Neuron (in vitro differentiated cells): ENCODE data around the gene PDLIM5.
"Not testable (repeated sequence)": the region's sequence is repeated elsewhere in the genome, so short reads cannot be mapped to it uniquely, and the experiment has no call there.

Experiments
- H2AFZ ChIP-seq: one replicate; pipeline ENCODE4 v1.6.1; 2013; ENCODE audit warnings: low read depth, mild to moderate bottlenecking, inconsistent platforms, low read length, moderate library complexity
- H3K27me3 ChIP-seq: one replicate; pipeline ENCODE4 v1.6.1; 2013; ENCODE audit warnings: low read length; ENCODE audit not compliant: insufficient read depth
- H3K36me3 ChIP-seq: one replicate; pipeline ENCODE4 v1.6.1; 2013; ENCODE audit warnings: low read length; ENCODE audit not compliant: insufficient read depth
- H3K4me1 ChIP-seq: one replicate; pipeline ENCODE4 v1.6.1; 2013; ENCODE audit warnings: low read length; ENCODE audit not compliant: insufficient read depth
- H3K4me3 ChIP-seq: 2 replicates; pipeline ENCODE4 v1.5.1; 2013; ENCODE audit warnings: mild to moderate bottlenecking, low read length, moderate library complexity
- H3K9me3 ChIP-seq: one replicate; pipeline ENCODE4 v1.6.1; 2013; ENCODE audit warnings: low read length

The PDLIM5 gene

DNA sequence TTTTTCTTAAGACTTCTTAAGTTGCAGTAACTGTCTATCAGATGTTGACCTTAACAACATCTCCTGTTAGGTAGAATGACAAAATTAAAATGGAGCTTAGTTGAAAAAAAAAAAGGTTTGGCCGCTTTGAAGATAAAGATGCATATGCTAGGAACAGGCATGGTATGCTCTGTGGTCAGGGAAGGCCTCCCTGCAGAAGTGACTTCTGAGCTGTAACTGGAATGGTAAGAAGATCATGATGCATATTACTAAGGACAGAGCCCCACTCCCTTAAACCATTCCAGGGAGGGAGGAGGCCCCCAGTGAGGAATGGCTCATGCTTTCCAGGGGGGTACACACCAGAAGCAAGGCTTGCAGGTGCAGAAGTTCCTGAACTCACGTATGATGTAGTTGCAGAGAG is 43.7 kb downstream of the PDLIM5 start:
- H3K9me3 ChIP-seq: peaks cover 7% of the 10 kb centered on the region
- no peaks in the 10 kb centered on the region for H3K27me3 ChIP-seq
- H3K36me3 ChIP-seq: peaks cover 2% of the 10 kb centered on the region
- H2AFZ ChIP-seq: no peak overlapping the region
- H3K4me1 ChIP-seq: no peaks in the 10 kb centered on the region
- H3K4me3 ChIP-seq: no peak overlapping the region

GRCh38 chr4:94497690-94498089 is 45.9 kb downstream of the PDLIM5 start:
- Histone ChIP-seq H3K36me3 (peaks cover 2% of the 10 kb centered on the region), H3K9me3 (peaks cover 7% of the 10 kb centered on the region), H3K4me1 (no peaks in the 10 kb centered on the region), H2AFZ (no peak overlapping the region), H3K4me3 (no peak overlapping the region), H3K27me3 (no peaks in the 10 kb centered on the region)

- H3K27me3 ChIP-seq: no peaks in the 10 kb centered on the region
- H3K4me3 ChIP-seq: no peak overlapping the region
- no peaks in the 10 kb centered on the region for H3K36me3 ChIP-seq
- H2AFZ ChIP-seq: no peak overlapping the region
- H3K4me1 ChIP-seq: no peaks in the 10 kb centered on the region
- peaks cover 7% of the 10 kb centered on the region for H3K9me3 ChIP-seq
Measured at GRCh38 chr4:94498502-94498901, 46.8 kb downstream of the PDLIM5 start.

GRCh38 chr4:94500685-94501084 is 48.9 kb downstream of the PDLIM5 start:
- no peak overlapping the region for H2AFZ ChIP-seq
- no peak overlapping the region for H3K4me3 ChIP-seq
- H3K36me3 ChIP-seq: no peaks in the 10 kb centered on the region
- no peaks in the 10 kb centered on the region for H3K27me3 ChIP-seq
- peaks cover 4% of the 10 kb centered on the region for H3K9me3 ChIP-seq
- no peaks in the 10 kb centered on the region for H3K4me1 ChIP-seq

- Histone ChIP-seq H3K36me3 (no peaks in the 10 kb centered on the region), H2AFZ (no peak overlapping the region), H3K4me1 (peaks cover 3% of the 10 kb centered on the region)
Measured at GRCh38 chr4:94504545-94504944, 52.8 kb downstream of the PDLIM5 start.

DNA sequence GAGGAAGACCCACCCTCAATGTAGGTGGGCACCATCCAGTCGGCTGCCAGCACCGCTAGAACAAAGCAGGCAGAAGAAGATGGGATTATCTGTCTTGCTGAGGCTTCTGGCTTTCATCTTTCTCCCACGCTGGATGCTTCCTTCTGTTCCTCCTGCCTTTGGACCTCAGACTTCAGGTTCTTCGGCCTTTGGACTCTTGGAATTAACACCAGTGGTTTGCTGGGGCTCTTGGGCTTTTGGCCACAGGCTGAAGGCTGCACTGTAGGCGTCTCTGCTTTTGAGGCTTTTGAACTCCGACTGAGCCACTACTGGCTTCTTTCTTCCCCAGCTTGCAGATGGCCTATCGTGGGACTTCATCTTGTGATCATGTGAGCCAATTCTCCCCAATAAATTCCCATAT is 55.1 kb downstream of the PDLIM5 start:
- Histone ChIP-seq H3K27me3 (no peaks in the 10 kb centered on the region), H3K4me1 (peaks cover 3% of the 10 kb centered on the region), H3K9me3 (peaks cover 3% of the 10 kb centered on the region), H2AFZ (no peak overlapping the region), H3K4me3 (no peak overlapping the region), H3K36me3 (no peaks in the 10 kb centered on the region)

More at GRCh38 chr4:94504545-94504944, 52.8 kb downstream of the PDLIM5 start:
- Histone ChIP-seq H3K9me3 (peaks cover 2% of the 10 kb centered on the region), H3K27me3 (no peaks in the 10 kb centered on the region), H3K4me3 (no peak overlapping the region)

- Histone ChIP-seq H3K36me3 (no peaks in the 10 kb centered on the region), H2AFZ (no peak overlapping the region), H3K4me3 (no peak overlapping the region), H3K4me1 (peaks cover 3% of the 10 kb centered on the region), H3K9me3 (peaks cover 4% of the 10 kb centered on the region), H3K27me3 (no peaks in the 10 kb centered on the region)
Measured at GRCh38 chr4:94507281-94507680, 55.5 kb downstream of the PDLIM5 start.

- H3K36me3 ChIP-seq: no peaks in the 10 kb centered on the region
- no peak overlapping the region for H3K4me3 ChIP-seq
- peaks cover 3% of the 10 kb centered on the region for H3K4me1 ChIP-seq
- H3K27me3 ChIP-seq: no peaks in the 10 kb centered on the region
- H2AFZ ChIP-seq: no peak overlapping the region
- peaks cover 6% of the 10 kb centered on the region for H3K9me3 ChIP-seq
Measured at GRCh38 chr4:94507708-94508107, 56.0 kb downstream of the PDLIM5 start.

DNA sequence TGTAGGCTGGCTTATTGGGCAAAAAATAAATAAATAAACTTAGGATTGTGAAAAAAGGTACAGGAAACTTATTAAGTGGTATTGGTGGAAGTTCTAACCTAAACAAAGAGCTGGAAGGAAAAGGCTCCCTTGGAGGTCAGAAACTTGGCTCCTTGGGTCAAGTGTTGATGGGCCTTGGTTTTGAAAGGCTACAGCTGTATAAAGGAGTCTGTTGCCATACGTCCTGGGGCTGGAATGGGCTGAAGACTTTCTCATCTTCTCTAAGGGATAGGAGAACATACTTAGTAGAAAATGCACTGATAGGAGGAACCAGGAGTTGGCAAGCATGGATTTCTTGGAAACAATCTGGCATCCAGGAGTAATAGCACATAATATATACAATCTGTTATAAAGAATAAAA is 56.6 kb downstream of the PDLIM5 start:
- Histone ChIP-seq H3K4me3 (no peak overlapping the region), H3K9me3 (peaks cover 6% of the 10 kb centered on the region), H2AFZ (no peak overlapping the region), H3K27me3 (no peaks in the 10 kb centered on the region), H3K4me1 (peaks cover 3% of the 10 kb centered on the region), H3K36me3 (no peaks in the 10 kb centered on the region)

- Histone ChIP-seq H3K9me3 (peaks cover 6% of the 10 kb centered on the region), H3K36me3 (no peaks in the 10 kb centered on the region), H3K4me3 (no peak overlapping the region), H2AFZ (no peak overlapping the region), H3K27me3 (no peaks in the 10 kb centered on the region), H3K4me1 (peaks cover 3% of the 10 kb centered on the region)
Measured at GRCh38 chr4:94508806-94509205, 57.1 kb downstream of the PDLIM5 start.

- H2AFZ ChIP-seq: no peak overlapping the region
- H3K27me3 ChIP-seq: no peaks in the 10 kb centered on the region
- no peaks in the 10 kb centered on the region for H3K36me3 ChIP-seq
- H3K4me1 ChIP-seq: peaks cover 3% of the 10 kb centered on the region
- H3K9me3 ChIP-seq: peaks cover 6% of the 10 kb centered on the region
- H3K4me3 ChIP-seq: no peak overlapping the region
Measured at GRCh38 chr4:94511591-94511990, 59.8 kb downstream of the PDLIM5 start.

DNA sequence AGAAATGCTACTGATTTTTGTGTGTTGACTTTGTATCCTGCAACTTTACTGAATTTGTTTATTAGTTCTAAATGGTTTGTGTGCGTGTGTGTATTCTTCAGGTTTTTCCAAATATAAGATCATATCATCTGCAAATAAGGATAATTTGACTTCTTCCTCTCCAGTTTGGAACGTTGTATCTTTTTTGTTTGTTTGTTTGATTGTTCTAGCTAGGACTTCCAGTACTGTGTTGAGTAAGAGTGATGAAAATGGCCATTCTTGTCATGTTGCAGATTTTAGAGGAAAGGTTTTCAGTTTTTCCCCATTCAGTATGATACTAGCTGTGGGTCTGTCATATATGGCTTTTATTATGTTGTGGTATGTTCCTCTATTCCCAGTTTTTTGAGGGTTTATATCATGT is 61.8 kb downstream of the PDLIM5 start:
- not testable (repeated sequence) for H3K4me1 ChIP-seq, H3K36me3 ChIP-seq, H2AFZ ChIP-seq, H3K27me3 ChIP-seq, H3K4me3 ChIP-seq, H3K9me3 ChIP-seq

DNA sequence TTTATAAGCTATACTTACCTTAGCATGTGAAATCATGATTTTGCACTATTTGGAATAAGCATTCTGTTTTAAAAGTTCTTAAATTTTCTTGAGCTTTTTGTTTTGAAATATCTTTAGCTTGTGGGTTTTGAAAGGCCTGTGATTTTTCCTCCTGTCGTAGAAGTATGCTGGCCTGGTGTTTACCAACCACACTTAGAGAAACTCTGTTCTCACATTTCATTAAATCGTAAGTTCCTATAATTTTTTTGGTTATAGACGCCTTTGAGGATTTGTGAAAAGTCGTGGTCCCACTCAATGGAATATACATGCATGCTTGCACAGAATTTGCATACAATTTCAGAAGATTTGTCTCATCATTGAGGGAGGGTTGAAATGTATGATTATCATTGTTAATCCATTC is 63.6 kb downstream of the PDLIM5 start:
- H3K4me1 ChIP-seq: no peaks in the 10 kb centered on the region
- no peaks in the 10 kb centered on the region for H3K36me3 ChIP-seq
- no peak overlapping the region for H2AFZ ChIP-seq
- H3K27me3 ChIP-seq: no peaks in the 10 kb centered on the region
- H3K4me3 ChIP-seq: no peak overlapping the region
- H3K9me3 ChIP-seq: peaks cover 6% of the 10 kb centered on the region

- no peaks in the 10 kb centered on the region for H3K4me1 ChIP-seq
- H3K27me3 ChIP-seq: no peaks in the 10 kb centered on the region
- H3K36me3 ChIP-seq: no peaks in the 10 kb centered on the region
- peaks cover 6% of the 10 kb centered on the region for H3K9me3 ChIP-seq
- no peak overlapping the region for H2AFZ ChIP-seq
- no peak overlapping the region for H3K4me3 ChIP-seq
Measured at GRCh38 chr4:94516067-94516466, 64.3 kb downstream of the PDLIM5 start.
